ENCODE results near the gene STX1A.
A peak's percentile ranks its signal among the peaks of the same experiment; 100 is the strongest.

STX1A gene

DNA sequence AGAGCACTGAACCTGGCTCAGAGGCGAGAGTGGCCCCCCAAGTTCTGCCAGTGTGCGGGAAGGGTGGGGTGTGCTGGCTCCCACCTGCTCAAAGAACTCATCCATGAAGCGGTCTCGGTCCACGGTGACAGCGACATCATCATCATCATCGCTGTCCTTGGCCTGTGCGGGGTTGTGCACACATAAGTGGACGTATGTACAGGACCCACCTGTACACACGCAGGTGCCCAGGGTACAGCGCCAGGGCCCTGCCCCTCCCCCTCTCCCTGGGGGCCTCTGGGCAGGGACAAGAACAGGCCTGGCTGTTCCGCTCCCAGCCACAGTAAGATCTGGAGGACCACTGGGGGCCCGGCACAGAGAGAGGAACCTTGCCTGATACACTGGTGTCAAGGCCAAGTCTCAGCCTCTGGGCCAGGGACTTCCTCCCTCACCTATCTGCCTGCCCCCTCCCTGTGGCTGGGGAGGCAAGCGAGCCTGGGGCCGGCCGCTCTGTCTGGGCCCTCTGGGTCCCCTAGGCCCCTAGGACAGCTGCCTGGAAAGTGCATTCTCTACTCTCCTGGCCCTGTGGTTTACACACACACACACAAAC is 10.4 kb downstream of the STX1A start:
- Histone ChIP-seq H3K36me3 (ENCODE audit: control insufficient read depth in 2 of 2, insufficient read depth in 1 of 2, low read length in 2 of 2) (peaks cover 0 to 9% of the 10 kb centered on the region in 2 experiments; a peak in 2 of 3 replicates), H3K4me1 (ENCODE audit: control insufficient read depth, insufficient read depth, low read length) (no peaks in the 10 kb centered on the region), H3K27ac (ENCODE audit: extremely low read depth, low read depth, low read length) (no peak overlapping the region), H3K9me3 (ENCODE audit: control insufficient read depth, insufficient read depth, low read depth, low read length) (no peaks in the 10 kb centered on the region), H3K4me3 (ENCODE audit: low read depth, low read length) (no peak overlapping the region)
- TF ChIP-seq, protein P1, sequence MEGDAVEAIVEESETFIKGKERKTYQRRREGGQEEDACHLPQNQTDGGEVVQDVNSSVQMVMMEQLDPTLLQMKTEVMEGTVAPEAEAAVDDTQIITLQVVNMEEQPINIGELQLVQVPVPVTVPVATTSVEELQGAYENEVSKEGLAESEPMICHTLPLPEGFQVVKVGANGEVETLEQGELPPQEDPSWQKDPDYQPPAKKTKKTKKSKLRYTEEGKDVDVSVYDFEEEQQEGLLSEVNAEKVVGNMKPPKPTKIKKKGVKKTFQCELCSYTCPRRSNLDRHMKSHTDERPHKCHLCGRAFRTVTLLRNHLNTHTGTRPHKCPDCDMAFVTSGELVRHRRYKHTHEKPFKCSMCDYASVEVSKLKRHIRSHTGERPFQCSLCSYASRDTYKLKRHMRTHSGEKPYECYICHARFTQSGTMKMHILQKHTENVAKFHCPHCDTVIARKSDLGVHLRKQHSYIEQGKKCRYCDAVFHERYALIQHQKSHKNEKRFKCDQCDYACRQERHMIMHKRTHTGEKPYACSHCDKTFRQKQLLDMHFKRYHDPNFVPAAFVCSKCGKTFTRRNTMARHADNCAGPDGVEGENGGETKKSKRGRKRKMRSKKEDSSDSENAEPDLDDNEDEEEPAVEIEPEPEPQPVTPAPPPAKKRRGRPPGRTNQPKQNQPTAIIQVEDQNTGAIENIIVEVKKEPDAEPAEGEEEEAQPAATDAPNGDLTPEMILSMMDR (tag by site-specific recombination; IDR thresholded peaks at IDR 0.05) = no peak
- TF ChIP-seq, protein P2, sequence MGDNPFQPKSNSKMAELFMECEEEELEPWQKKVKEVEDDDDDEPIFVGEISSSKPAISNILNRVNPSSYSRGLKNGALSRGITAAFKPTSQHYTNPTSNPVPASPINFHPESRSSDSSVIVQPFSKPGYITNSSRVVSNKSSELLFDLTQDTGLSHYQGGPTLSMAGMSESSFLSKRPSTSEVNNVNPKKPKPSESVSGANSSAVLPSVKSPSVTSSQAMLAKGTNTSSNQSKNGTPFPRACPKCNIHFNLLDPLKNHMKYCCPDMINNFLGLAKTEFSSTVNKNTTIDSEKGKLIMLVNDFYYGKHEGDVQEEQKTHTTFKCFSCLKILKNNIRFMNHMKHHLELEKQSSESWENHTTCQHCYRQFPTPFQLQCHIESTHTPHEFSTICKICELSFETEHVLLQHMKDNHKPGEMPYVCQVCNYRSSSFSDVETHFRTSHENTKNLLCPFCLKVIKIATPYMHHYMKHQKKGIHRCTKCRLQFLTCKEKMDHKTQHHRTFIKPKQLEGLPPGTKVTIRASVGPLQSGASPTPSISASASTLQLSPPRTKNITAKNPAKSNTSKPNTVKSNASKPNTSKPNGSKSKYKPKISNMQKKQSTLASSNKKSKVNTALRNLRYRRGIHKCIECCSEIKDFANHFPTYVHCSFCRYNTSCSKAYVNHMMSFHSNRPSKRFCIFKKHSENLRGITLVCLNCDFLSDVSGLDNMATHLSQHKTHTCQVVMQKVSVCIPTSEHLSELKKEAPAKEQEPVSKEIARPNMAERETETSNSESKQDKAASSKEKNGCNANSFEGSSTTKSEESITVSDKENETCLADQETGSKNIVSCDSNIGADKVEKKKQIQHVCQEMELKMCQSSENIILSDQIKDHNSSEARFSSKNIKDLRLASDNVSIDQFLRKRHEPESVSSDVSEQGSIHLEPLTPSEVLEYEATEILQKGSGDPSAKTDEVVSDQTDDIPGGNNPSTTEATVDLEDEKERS (tag by site-specific recombination; IDR thresholded peaks at IDR 0.05) = no peak
- no peak for TF ChIP-seq ZNF211 (tag by site-specific recombination; IDR thresholded peaks at IDR 0.05; ENCODE audit: low read depth)
- TF ChIP-seq ZXDB (tag by site-specific recombination; IDR thresholded peaks at IDR 0.05) = no peak
- no peak for TF ChIP-seq ZNF121 (tag by site-specific recombination; IDR thresholded peaks at IDR 0.05)
- TF ChIP-seq, protein P3, sequence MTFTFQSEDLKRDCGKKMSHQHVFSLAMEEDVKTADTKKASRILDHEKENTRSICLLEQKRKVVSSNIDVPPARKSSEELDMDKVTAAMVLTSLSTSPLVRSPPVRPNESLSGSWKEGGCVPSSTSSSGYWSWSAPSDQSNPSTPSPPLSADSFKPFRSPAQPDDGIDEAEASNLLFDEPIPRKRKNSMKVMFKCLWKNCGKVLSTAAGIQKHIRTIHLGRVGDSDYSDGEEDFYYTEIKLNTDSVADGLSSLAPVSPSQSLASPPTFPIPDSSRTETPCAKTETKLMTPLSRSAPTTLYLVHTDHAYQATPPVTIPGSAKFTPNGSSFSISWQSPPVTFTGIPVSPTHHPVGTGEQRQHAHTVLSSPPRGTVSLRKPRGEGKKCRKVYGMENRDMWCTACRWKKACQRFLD (tag by site-specific recombination; IDR thresholded peaks at IDR 0.05) = no peak
- TF ChIP-seq ZNF138 (tag by site-specific recombination; IDR thresholded peaks at IDR 0.05; ENCODE audit: borderline replicate concordance) = no peak
- TF ChIP-seq, protein P4, sequence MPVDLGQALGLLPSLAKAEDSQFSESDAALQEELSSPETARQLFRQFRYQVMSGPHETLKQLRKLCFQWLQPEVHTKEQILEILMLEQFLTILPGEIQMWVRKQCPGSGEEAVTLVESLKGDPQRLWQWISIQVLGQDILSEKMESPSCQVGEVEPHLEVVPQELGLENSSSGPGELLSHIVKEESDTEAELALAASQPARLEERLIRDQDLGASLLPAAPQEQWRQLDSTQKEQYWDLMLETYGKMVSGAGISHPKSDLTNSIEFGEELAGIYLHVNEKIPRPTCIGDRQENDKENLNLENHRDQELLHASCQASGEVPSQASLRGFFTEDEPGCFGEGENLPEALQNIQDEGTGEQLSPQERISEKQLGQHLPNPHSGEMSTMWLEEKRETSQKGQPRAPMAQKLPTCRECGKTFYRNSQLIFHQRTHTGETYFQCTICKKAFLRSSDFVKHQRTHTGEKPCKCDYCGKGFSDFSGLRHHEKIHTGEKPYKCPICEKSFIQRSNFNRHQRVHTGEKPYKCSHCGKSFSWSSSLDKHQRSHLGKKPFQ (tag by site-specific recombination; IDR thresholded peaks at IDR 0.05) = no peak
- TF ChIP-seq ZNF37A (tag by site-specific recombination; IDR thresholded peaks at IDR 0.05) = no peak
- CTCF ChIA-PET = interaction anchor here (0.6 to 0.9 kb wide), 2 partner anchors 16 to 18 kb away, joined by 5 to 6 read pairs; no protein-coding TSS in a partner anchor
- POLR2A ChIA-PET = no interaction called here

DNA sequence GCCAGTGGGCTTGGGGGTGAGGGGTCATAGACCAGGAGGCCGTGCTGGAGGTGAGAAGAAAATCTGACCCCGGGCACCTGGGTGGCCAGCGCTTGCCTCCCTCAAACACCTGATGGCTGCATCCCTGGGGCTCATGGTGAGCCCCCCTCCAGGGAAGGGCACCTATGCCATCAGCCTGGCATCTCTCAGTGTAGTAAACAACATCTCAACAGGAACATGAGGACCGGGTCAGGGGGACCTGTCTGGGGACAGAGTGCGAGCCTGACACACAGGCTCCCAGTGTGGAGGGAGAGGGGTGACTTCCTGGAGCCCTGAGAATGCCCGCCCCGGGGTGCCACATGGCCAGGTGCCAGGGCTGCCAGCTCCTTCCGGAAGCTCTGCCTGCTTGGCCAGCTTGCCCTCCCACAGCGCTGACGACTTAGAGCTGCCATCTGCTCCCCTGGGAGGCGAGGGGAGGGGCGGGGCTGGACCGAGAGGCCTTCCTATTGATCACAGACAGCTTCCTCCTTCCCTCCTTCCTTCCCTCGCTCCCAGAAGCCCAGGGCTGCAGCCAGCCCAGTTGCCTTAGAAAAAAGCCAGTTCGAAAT is 12.3 kb downstream of the STX1A start:
- Histone ChIP-seq H3K36me3 (ENCODE audit: control insufficient read depth in 2 of 2, insufficient read depth in 1 of 2, low read length in 2 of 2) (peaks cover 0 to 22% of the 10 kb centered on the region in 2 experiments; a peak in 2 of 3 replicates), H3K4me1 (ENCODE audit: control insufficient read depth, insufficient read depth, low read length) (no peaks in the 10 kb centered on the region), H3K9me3 (ENCODE audit: control insufficient read depth, insufficient read depth, low read depth, low read length) (no peaks in the 10 kb centered on the region), H3K27ac (ENCODE audit: extremely low read depth, low read depth, low read length) (no peak overlapping the region), H3K4me3 (ENCODE audit: low read depth, low read length) (no peak overlapping the region)
- TF ChIP-seq, protein P5, sequence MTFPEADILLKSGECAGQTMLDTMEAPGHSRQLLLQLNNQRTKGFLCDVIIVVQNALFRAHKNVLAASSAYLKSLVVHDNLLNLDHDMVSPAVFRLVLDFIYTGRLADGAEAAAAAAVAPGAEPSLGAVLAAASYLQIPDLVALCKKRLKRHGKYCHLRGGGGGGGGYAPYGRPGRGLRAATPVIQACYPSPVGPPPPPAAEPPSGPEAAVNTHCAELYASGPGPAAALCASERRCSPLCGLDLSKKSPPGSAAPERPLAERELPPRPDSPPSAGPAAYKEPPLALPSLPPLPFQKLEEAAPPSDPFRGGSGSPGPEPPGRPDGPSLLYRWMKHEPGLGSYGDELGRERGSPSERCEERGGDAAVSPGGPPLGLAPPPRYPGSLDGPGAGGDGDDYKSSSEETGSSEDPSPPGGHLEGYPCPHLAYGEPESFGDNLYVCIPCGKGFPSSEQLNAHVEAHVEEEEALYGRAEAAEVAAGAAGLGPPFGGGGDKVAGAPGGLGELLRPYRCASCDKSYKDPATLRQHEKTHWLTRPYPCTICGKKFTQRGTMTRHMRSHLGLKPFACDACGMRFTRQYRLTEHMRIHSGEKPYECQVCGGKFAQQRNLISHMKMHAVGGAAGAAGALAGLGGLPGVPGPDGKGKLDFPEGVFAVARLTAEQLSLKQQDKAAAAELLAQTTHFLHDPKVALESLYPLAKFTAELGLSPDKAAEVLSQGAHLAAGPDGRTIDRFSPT (tag by site-specific recombination; IDR thresholded peaks at IDR 0.05) = peak; percentile 58; the same call in 1 of the 2 replicates
- no peak for TF ChIP-seq ZNF248 (tag by site-specific recombination; IDR thresholded peaks at IDR 0.05)
- CTCF ChIA-PET = no interaction called here
- POLR2A ChIA-PET = no interaction called here

Data from HEK293 (cell line).